ENCODE results near the gene KCNMA1.

KCNMA1 gene

GRCh38 chr10:77121829-77122228, 515.8 kb downstream of the KCNMA1 start:
- no peak for DNase-seq

GRCh38 chr10:77120666-77121376, 516.8 kb downstream of the KCNMA1 start:
- no peak for DNase-seq

- DNase-seq, result no peak
Measured at GRCh38 chr10:77120012-77120411, 517.6 kb downstream of the KCNMA1 start.

DNA sequence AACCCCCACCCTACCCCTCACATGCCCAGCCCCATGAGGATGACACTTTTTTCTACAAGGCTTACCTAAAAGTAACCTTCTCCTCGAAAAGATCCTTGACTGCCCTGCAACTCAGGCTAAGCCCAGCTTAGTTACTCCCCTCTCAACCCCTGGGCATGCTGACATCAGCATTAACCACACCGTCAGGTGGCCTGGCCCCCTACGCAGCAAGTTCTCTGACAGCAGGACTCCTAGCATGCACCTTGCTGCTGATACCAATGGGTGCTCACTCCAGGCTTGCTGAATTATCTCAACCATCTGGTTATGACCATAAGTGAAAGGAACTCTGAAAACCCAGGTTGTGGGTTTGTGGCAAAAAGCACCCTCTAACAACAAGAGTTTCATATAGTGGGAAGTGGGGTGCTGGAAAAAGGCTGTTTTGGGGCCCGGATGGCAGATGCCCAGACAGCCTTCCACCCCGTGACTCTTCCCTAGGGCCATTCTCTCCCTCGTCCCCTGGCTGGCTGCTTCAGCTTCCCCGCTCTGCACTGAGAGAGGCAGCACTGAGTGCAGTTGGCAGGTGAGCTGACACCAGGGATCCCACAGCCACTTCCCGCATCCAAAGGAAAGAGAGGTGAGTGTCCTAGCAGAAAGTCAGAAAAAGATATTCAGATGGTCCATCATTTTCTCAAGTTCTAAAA, 518.9 kb downstream of the KCNMA1 start:
- DNase-seq, result no peak

DNA sequence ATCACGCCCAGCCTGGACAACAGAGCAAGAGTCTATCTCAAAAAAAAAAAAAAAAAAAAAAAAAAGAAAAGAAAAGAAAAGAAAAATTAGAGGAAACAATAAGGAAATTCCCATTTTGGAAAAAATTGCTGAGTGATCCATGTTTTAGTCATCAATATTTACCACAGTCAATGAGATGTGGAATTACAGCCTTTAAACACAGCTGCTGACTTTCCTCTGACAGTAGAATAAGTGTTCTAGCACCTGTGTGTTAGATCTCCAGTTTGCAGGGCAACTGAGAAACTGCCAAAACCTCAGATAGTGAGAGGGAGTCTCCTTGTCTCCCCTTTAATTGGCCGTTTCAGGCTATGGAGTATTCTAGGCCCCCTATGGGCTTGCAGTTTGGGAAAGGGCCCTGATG, 520.1 kb downstream of the KCNMA1 start:
- no peak for DNase-seq

DNA sequence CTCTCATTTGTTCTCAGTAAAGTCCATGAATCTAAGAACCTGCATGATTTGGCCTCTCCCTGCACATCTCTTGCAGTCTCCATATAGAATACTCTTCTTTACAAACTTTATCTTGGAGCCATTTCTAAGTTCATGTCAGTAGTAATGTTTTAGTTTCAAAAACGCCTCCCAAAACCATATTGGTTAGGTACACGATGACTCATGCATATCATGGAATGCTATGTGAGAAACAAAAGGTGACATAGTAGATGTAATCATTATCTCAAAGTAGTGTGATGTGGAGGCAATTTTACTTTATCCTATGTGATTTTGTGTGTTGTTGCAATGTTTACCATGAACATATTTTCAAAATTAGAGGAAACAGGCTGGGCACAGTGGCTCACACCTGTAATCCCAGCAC, 520.7 kb downstream of the KCNMA1 start:
- DNase-seq, result no peak

DNA sequence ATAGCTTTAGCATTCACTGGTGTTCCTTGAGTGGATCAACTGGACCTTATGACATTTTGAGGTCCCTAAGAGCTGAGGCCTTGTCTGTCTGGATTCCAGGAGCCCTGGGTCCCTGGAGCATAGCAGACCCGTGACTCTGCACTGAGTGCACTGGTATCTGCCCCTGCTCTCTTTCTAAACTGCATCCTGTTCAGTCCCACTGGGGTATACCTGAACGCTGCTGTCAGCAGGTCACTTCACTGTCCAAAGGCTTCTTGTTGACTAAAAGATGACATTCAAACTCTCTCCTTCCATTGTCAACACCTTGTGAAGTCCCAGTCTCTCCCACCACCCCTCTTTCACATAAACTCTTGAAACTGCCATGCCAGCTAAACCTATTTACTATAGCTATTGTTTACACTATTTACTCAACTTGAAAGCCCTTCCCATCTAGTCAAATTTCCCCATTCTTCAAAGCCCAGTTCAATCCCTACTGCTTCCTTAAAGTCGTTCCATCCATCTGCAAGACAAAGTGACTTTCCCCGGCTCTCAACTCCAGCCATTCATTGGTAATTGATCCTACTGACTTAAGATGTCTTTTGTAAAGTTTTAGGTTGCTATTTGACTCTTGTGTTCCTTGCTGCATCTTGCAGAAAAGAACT, 523.3 kb downstream of the KCNMA1 start:
- DNase-seq, result no peak

DNA sequence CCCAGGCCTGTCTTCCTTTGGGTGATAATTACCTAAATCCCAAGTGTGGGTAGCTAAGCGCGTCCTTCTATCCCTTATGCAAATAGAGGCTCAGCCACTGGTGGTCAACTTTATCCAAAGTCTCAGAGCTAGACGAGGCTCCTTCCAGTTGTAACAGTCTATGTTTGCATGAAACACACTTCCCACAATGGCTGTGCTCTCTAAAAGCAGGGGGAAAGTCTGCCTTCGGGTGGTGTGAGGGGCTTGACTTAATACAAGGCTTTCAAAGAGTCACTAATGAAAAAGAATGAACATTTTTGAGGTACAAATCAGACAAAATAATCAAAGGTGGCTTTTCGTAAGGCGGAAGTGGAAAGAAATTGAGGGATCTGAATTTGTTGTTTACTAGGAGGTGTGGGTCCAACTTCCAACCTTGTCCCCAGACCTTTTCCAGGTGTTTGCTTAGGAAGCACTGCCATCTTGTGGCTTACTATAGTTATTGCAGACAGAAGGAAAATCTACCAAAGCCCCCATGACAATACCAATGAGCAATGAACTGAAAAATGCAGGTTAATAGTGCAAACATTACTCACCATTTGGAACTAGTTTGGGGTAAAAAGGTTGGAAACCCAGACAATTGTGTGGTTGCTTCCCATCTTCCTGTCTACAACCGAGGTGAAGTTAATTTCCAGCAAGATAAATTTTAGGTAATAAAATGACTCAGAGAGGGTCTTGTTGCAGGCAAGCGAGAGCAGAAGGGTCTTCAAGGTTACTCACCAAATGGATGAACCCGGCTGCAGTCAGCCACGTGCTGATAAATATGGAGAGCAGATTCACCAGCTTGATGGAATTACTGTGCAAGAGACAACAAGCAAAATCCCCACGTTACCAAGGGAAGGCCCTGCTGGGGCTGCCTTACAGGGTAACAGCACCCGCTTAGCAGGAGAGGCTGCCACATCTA, 525.7 kb downstream of the KCNMA1 start:
- no peak for DNase-seq

- DNase-seq, result no peak
Measured at GRCh38 chr10:77110757-77111156, 526.9 kb downstream of the KCNMA1 start.

GRCh38 chr10:77109351-77109994, 528.1 kb downstream of the KCNMA1 start:
- no peak for DNase-seq

GRCh38 chr10:77106676-77107075, 530.9 kb downstream of the KCNMA1 start:
- DNase-seq, result no peak

DNA sequence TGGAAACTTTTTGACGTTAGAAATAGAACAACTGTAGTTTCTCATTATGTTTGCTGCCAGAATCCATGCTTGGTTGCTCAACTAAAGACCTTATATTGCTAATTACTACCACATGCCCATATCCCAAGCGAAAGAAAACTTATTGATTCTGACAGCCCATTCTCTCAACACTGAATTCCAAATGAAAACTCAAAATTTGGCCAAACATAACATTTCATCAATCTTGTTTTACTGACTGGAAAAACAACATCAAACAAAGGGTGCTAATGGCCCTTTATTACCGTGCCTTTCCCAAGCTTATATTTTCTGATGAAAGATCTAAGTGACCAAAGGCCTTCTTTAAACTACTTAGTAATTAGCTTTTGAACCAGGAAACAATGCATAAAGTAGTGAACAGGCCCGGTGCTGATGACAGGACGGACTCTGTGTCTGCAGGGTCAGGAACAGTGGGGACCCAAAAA, 531.8 kb downstream of the KCNMA1 start:
- DNase-seq, result no peak

- no peak for DNase-seq
Measured at GRCh38 chr10:77104459-77104980, 533.1 kb downstream of the KCNMA1 start.

DNA sequence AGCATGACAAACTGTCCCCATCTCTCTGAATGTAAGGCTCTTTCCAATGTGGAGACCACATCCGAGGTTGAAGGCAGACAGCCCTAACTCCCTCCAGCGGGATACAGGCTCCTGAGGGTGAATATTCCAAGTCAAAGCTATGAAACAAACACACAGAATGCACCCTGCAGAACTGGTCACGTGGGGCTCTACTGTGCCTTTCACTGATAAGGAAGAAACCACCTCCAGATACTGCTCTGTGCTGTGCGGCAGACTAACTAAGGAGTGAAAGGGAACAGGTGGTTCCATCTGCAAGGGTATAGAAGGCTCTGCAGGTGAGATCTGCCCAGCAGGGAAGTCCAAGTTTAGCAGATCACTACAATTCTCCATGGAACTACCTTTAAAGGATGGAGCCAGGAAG, 534.4 kb downstream of the KCNMA1 start:
- DNase-seq, result no peak

DNA sequence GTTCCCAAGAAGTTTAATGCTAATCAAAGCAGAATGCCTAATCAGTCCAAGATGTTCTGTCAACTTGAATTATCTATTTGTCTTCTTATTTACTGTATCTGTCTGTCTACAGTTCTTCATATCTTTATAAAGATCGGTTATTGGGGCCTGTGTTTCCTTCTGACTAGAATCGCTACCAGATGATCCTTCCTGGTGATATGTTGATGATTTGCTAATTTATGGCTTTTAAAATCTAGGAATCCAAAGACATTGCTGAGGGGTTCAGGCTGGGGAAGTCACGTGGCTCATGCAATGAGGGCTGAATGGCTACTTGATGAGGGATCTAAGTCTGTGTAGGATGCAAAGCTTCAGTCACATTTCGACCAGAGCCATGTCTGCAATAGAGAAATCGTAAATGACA, 536.3 kb downstream of the KCNMA1 start:
- no peak for DNase-seq

DNA sequence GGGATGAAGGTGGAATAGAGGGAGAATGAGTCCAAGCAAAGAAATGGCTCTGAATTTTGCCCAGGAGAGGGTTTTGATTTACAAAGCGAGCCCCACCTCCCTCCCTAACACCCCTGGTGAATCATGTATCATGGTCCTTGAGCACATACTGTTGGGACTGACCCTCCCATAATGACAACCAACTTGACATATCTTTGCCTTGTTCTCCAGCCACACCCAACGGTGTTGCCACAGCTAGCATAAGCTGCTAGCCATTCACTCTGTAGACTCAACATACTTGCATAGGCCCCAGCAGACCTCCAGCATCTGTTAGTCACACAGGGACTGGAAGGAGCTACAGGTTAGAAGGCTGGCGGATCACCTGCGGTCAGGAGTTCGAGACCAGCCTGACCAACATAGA, 538.5 kb downstream of the KCNMA1 start:
- no peak for DNase-seq

DNA sequence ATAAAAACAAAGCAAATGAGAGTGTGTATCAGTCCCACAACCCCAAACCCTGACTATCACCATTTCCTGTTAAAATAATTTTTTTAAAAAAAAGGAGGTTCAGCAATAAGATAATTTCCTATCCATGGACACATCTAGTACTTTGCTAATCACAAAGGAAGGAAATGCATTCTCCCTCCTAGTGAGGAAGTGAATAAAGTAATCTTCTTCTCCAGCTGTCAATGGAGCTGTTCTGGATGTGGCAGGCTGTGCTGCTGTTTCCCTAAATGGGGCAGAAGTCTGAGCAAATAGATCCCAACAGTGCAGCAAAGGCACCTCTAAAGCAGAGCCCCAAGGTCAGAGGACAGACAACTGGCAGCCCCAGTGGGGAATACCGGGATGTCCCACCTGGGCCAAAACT, 540.0 kb downstream of the KCNMA1 start:
- no peak for DNase-seq

GRCh38 chr10:77093126-77093525, 544.5 kb downstream of the KCNMA1 start:
- no peak for DNase-seq

DNA sequence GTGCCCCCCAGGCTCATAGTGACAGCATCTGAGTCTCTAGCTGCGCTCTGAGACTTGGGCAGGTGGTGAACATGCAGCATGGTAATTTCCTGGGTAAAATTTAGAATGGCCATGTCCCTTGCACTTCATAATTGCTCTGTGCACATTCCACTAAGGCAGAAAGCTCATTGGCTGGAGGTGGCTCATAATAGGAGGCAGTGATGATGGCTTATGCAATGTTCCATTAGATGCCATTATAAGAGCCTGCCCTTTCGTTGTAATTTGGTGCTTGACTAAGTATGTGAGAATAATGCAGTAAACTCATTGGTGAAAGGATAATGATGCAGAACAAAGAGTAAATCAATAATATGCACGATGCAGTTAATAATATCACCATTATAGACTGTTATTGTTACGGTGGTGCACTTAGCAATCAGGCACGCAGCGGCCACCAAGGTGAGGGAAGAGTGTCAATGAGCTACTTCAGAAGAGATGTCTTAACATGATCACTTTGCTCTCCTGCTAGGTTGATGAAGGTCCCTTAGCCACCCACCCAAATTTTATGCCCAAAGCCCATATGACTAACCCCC, 545.9 kb downstream of the KCNMA1 start:
- DNase-seq, result no peak

GRCh38 chr10:77090381-77091356, 546.9 kb downstream of the KCNMA1 start:
- no peak for DNase-seq

- DNase-seq, result no peak
Measured at GRCh38 chr10:77087366-77087765, 550.2 kb downstream of the KCNMA1 start.

Data from activated gamma-delta T cell treated with Interleukin-2 at 50 U/mL for 16 hours (primary cell).